GM18858 (cell line): ENCODE measurements around the gene C1S.
"Not testable (repeated sequence)": the region's sequence is repeated elsewhere in the genome, so short reads cannot be mapped to it uniquely, and the experiment has no call there.

ENCODE experiments used
- ATAC-seq: cut with Tn5 transposase; IDR thresholded peaks from one replicate; pipeline ENCODE4 v1.9.1; 2021; ENCODE audit not compliant: unreplicated experiment

C1S gene

GRCh38 chr12:7101047-7101693, 40.7 kb downstream of the C1S start:
- ATAC-seq = no peak

DNA sequence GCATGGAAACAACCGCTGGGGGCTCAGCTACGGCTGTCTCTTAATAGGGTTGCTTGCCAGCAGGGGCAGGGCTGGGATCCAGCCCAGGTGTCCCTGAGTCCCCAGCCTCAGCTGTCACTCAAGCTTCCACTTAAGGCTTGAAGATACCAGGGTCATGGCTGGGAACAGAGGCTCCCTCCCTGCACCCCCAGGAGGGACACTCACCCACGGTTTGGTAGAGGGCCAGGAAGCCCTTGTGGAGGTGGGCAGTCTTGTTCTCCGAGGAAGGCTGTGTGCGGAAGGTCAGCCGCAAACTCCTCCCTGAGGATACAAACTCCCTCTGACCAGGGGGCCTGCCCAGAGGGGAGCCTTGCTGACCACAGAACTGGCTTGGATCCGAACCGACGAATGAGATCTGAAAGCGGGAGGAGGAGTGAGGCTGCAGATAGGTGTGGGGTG, 41.2 kb downstream of the C1S start:
- no peak for ATAC-seq

GRCh38 chr12:7102582-7102981, 42.1 kb downstream of the C1S start:
- no peak for ATAC-seq

GRCh38 chr12:7103837-7104584, 43.5 kb downstream of the C1S start:
- no peak for ATAC-seq

DNA sequence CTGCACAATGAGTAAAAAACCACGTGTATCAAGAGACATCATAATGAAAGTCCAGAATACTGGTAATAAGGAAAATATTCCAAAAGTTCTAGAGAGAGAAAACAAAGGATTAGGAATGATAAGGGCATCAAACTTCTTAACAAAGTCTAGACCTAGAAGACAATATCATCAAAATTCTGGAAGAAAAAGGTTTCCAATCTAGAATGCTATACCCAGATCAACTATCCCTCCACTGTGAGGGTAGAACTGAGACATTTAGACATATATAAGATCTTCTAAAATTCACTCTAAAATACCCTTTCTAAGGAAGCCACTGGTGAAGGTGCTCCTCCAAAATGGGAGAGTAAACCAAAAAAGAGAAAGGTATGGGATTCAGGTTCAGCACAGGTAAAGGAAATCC, 45.6 kb downstream of the C1S start:
- no peak for ATAC-seq

DNA sequence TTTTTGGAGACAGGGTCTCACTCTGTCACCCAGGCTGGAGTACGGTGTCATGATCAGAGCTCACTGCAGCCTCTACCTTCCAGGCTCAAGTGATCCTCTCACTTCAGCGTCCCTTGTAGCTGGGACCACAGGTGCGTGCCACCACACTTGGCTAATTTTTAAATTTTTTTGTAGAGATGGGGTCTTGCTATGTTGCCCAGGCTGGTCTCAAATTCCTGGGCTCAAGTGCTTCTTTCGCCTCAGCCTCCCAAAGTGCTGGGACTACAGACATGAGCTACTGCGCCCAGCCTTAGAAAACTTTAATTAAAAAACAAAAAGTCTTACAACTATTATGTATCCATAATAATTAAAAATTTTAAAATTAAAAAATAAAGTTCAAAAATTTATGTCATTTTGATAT, 46.7 kb downstream of the C1S start:
- not testable (repeated sequence) for ATAC-seq

DNA sequence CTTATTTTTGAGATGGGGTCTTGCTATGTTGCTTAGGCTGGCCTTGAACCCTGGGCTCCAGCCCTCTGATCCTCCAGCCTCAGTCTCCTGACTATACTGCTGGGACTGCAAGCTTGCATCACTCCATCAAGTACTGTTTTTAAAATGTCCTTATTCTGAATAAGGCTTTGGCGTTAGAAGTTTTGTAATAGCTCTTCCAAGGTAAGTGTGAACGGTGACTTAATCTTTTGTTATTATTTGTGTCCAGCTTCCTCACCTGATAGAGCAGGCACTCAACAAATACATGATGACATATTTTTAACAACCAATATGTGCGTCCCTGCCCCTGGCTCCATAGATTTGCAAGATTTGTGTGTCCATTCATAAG, 47.1 kb downstream of the C1S start:
- no peak for ATAC-seq

- ATAC-seq = peak; percentile 77
These were observed 47.7 kb downstream of the C1S start for GRCh38 chr12:7108003-7108795.

DNA sequence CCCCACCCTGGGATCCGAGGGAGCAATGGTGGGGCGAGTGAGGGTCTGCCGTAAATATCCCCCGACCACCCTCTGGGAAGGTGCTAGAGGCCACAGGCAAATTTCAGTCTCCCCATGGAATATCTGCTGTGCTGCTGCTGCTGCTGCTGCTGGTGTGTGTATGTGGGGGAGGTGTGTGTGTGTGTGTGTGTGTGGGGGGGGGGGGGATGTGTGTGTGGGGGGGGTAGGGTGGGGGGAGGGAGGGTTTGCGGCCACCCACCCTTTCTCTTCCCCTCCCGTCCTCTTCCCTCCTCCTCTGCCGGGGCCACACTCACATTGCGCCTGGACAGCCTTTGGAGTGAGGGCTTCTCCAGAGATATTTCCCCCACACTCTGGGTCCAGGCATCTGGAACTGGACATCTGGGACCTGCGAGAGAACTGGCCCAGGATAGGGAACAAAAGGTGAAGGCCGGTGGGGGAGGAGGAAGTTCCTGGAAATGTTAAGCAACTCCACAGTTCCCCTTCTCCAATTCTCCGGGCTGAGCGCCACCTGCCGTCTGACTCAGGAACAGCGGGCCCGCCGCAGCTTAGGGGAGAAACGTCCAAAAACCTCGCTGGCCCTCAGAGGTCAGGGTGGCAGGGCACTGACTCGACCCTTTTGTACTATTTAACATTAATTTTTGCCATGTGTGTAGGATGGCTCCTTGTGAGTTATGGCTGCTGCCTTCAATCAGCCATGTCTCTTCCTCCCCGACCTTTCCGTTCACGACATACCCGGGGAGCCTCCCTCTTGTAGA, 48.5 kb downstream of the C1S start, which contains the start of gene C1RL:
Gene C1RL, minus strand, starts transcription at position 419 of the 776 bp plus-strand sequence. Its CDS starts 34 bp downstream, at position 385.
- ATAC-seq = no peak

- no peak for ATAC-seq
These were observed 49.0 kb downstream of the C1S start for GRCh38 chr12:7109572-7109920.

- ATAC-seq = no peak
These were observed 50.1 kb downstream of the C1S start for GRCh38 chr12:7110661-7111060.

DNA sequence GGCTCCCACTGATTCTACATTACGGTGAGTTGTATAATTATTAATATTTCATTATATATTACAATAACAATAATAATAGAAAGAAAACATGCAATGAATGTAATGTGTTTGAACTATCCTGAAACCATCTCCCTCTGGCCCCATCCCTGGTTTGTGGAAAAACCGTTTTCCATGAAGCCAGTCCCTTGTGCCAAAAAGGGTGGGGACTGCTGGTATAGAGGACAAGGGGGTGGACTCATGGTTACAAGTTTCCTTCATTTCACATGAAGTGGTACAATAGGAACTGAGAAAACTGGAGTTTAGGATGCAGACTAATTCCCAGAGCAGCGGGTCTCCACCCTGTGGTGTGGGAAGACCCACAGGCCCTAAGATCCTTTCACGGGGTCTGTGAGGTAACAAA, 51.5 kb downstream of the C1S start:
- ATAC-seq = no peak

GRCh38 chr12:7113389-7113871, 52.9 kb downstream of the C1S start:
- no peak for ATAC-seq

- no peak for ATAC-seq
These were observed 53.5 kb downstream of the C1S start for GRCh38 chr12:7114008-7114407.

- no peak for ATAC-seq
These were observed 54.3 kb downstream of the C1S start for GRCh38 chr12:7114851-7115250.

GRCh38 chr12:7116196-7116595, 55.7 kb downstream of the C1S start:
- no peak for ATAC-seq

- ATAC-seq = no peak
These were observed 56.4 kb downstream of the C1S start for GRCh38 chr12:7116916-7117315.

DNA sequence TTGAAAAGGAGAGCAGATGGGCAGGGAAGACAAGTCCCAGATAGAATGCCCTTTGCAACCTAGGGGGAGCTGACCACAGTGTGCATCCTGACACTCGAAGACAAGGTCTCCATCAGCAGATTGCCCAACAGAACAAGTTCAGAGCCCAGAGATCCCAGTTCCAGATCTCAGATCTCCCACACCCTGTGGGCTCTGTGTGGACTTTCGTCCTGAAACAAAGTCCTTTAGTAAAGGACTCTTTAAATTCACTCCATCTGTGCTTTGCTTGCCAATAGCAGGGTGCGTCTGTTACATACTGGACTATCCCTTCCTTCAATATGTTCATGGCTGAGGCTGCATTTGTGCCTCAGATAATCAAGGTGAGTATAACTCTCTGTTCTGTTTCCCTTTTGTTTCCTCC, 57.2 kb downstream of the C1S start:
- ATAC-seq = no peak

- ATAC-seq = no peak
These were observed 58.4 kb downstream of the C1S start for GRCh38 chr12:7118881-7119280.

- ATAC-seq = no peak
These were observed 59.6 kb downstream of the C1S start for GRCh38 chr12:7120166-7120565.
